KOPT-K1 (cell line): ENCODE data around the gene SIGLEC6.
"Not testable (repeated sequence)": the region's sequence is repeated elsewhere in the genome, so short reads cannot be mapped to it uniquely, and the experiment has no call there.

Experiments
- H3K27ac ChIP-seq: fragments of 200-600 bp; sonication (generic); 2 replicates; pipeline ENCODE4 v1.5.1; 2016; ENCODE audit warnings: antibody characterized with exemption, mild to moderate bottlenecking, low read depth, low read length; ENCODE audit not compliant: poor library complexity, severe bottlenecking
- H3K36me3 ChIP-seq: fragments of 200-600 bp; sonication (generic); 2 replicates; pipeline ENCODE4 v1.5.1; 2017; ENCODE audit warnings: antibody characterized with exemption, mild to moderate bottlenecking, low read length, moderate library complexity; ENCODE audit not compliant: insufficient read depth
- H3K9me3 ChIP-seq: fragments of 200-600 bp; sonication (generic); 2 replicates; pipeline ENCODE4 v1.5.1; 2017; ENCODE audit warnings: antibody characterized with exemption, low read length, mild to moderate bottlenecking; ENCODE audit not compliant: insufficient read depth, poor library complexity, severe bottlenecking

Gene SIGLEC6

GRCh38 chr19:51508059-51508733 is 23.3 kb downstream of the SIGLEC6 start:
- Histone ChIP-seq H3K36me3 (no peaks in the 10 kb centered on the region), H3K27ac (no peak overlapping the region), H3K9me3 (peaks cover 10% of the 10 kb centered on the region)

DNA sequence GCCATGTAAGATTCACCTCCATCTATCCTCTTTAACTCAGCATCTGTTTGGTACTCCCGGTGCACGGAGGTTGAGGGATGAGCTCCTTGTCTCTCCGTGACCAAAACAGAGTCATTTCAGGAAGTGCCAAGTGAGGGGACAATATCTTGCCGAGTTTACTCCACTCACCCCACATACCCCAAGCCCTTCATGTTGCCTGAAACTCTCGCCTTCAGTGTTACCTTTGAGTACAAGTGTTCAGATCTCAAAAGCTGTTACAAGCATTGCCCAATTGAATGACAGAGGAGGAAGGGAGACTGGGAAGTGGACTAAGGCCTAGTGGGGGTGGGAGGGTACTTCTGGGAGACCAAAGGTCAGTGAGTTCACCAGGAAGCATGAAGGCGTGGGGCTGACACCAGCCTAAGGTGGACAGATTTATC is 23.8 kb downstream of the SIGLEC6 start:
- Histone ChIP-seq H3K36me3 (no peaks in the 10 kb centered on the region), H3K27ac (no peak overlapping the region), H3K9me3 (peaks cover 10% of the 10 kb centered on the region)

DNA sequence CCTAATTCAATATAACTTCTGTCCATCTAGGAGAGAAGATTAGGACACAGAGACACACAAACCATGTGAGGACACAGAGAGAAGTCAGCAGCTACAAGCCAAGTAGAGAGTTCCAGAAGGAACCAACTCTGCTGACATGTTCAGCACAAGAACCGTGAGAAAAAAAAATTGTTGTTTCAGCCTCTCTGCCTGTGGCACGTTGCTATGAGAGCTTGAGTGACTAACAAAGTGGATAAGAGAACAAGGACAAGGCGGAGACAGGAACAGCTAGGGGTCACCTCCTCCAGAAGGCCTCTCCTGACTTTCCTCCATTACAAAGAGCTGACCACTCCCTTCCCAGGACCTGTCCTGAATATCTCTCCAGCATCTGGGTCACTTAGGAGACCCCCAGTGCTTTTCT is 24.3 kb downstream of the SIGLEC6 start:
- Histone ChIP-seq H3K27ac (no peak overlapping the region), H3K9me3 (peaks cover 10% of the 10 kb centered on the region)

DNA sequence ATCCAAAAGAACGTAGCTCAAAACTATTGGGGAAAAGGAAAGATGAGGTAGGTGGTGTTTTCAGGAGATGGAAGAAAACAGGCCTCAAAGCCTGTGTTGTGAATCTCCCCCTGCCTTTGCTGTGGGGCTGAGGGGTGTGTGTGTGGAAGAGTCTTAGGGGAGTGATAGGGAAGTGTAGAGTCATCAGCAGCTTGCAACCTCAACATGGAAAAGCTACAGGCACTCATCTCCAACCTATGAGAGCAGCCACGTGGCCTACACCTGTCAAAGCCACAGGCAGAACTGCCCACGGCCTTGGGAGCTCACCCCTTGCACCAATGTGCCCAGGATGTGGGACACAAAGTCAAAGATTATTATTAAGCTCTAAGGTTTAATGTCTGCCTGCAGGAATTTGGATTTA is 25.6 kb downstream of the SIGLEC6 start:
- H3K27ac ChIP-seq: no peak overlapping the region
- H3K36me3 ChIP-seq: no peaks in the 10 kb centered on the region
- peaks cover 10% of the 10 kb centered on the region for H3K9me3 ChIP-seq

More for the DNA sequence above, 24.3 kb downstream of the SIGLEC6 start:
- no peaks in the 10 kb centered on the region for H3K36me3 ChIP-seq

DNA sequence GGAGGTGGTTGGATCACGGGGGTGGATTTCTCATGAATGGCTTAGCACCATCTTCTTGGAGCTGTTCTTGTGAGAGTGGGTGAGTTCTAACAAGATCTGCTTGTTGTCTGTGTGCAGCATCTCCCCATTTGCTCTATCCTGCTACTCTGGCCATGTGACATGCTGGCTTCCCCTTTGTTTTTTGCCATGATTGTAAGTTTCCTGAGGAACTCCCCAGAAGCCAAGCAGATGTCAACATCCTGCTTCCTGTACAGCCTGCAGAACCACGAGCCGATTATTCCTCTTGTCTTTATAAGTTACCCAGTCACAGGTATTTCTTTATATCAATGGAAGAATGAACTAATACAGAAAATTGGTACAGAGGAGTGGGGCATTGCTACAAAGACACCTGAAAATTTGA is 27.6 kb downstream of the SIGLEC6 start:
- H3K27ac ChIP-seq: no peak overlapping the region
- H3K36me3 ChIP-seq: no peaks in the 10 kb centered on the region
- H3K9me3 ChIP-seq: peaks cover 10% of the 10 kb centered on the region

GRCh38 chr19:51503286-51503817 is 28.1 kb downstream of the SIGLEC6 start:
- Histone ChIP-seq H3K36me3 (no peaks in the 10 kb centered on the region), H3K9me3 (peaks cover 10% of the 10 kb centered on the region), H3K27ac (no peak overlapping the region)

GRCh38 chr19:51501594-51502263 is 29.7 kb downstream of the SIGLEC6 start, which contains the start of gene SIGLEC12:
SIGLEC12 (minus strand) TSS chr19:51501800; CDS start chr19:51501733, 67 bp downstream.
- H3K27ac ChIP-seq: peak within 1 kb of the TSS; percentile 61
- H3K9me3 ChIP-seq: peaks cover 10% of the 10 kb centered on the region
- no peaks in the 10 kb centered on the region for H3K36me3 ChIP-seq

- H3K36me3 ChIP-seq: not testable (repeated sequence)
- Histone ChIP-seq H3K27ac (peak overlapping the region; percentile 61), H3K9me3 (peaks cover 10% of the 10 kb centered on the region)
Observed at GRCh38 chr19:51500931-51501330, 30.5 kb downstream of the SIGLEC6 start.

GRCh38 chr19:51497666-51498065 is 33.8 kb downstream of the SIGLEC6 start:
- Histone ChIP-seq H3K9me3 (no peaks in the 10 kb centered on the region), H3K27ac (no peak overlapping the region), H3K36me3 (no peaks in the 10 kb centered on the region)

- H3K27ac ChIP-seq: no peak overlapping the region
- no peaks in the 10 kb centered on the region for H3K36me3 ChIP-seq
- H3K9me3 ChIP-seq: no peaks in the 10 kb centered on the region
Observed at GRCh38 chr19:51493776-51494175, 37.7 kb downstream of the SIGLEC6 start.

DNA sequence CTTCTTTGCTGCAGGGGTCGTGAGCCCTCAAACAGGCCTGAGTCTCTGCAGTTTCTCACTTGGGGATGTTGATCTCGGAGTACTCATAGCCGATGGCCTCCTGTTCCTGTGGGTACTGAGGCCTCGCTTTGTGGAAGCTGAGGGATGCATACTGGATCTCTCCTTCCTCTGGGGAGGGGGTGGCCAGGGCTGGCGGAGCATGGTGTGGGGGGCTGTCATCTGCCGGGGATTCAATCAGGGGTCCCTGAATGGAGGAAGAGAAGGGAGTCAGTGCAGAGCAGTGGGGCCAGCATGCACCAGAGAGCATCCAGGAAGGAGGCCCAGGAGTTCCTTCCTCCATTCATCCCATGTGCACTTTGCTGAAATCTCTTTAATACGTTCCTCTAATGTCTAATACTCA is 39.9 kb downstream of the SIGLEC6 start:
- H3K27ac ChIP-seq: no peak overlapping the region
- no peaks in the 10 kb centered on the region for H3K9me3 ChIP-seq
- no peaks in the 10 kb centered on the region for H3K36me3 ChIP-seq

DNA sequence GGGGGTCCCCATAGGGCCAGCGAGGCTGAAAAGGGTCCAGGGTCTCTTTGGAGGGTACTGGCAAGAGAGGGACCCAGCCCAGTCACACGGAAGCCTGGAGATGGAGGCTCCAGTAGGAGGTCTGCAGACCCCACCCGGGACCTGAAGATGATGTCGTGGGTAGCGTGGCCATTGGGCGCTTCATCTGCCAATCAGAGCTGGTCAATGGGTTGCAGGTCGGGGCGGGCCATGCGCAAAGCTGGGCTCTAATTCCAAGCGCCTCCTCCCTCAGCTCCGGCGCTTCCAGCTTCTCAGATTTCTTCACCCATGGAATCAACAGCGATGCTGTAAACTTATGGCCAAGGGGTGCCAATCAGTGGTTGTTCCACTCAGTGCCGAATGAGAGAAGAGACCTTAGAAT is 40.8 kb downstream of the SIGLEC6 start:
- H3K9me3 ChIP-seq: no peaks in the 10 kb centered on the region
- H3K27ac ChIP-seq: no peak overlapping the region

GRCh38 chr19:51489113-51489512 is 42.4 kb downstream of the SIGLEC6 start:
- H3K36me3 ChIP-seq: no peaks in the 10 kb centered on the region
- H3K9me3 ChIP-seq: no peaks in the 10 kb centered on the region
- no peak overlapping the region for H3K27ac ChIP-seq

More for the DNA sequence above, 40.8 kb downstream of the SIGLEC6 start:
- H3K36me3 ChIP-seq: no peaks in the 10 kb centered on the region

- H3K36me3 ChIP-seq: no peaks in the 10 kb centered on the region
- H3K9me3 ChIP-seq: no peaks in the 10 kb centered on the region
- H3K27ac ChIP-seq: no peak overlapping the region
Observed at GRCh38 chr19:51488491-51488890, 43.0 kb downstream of the SIGLEC6 start.

DNA sequence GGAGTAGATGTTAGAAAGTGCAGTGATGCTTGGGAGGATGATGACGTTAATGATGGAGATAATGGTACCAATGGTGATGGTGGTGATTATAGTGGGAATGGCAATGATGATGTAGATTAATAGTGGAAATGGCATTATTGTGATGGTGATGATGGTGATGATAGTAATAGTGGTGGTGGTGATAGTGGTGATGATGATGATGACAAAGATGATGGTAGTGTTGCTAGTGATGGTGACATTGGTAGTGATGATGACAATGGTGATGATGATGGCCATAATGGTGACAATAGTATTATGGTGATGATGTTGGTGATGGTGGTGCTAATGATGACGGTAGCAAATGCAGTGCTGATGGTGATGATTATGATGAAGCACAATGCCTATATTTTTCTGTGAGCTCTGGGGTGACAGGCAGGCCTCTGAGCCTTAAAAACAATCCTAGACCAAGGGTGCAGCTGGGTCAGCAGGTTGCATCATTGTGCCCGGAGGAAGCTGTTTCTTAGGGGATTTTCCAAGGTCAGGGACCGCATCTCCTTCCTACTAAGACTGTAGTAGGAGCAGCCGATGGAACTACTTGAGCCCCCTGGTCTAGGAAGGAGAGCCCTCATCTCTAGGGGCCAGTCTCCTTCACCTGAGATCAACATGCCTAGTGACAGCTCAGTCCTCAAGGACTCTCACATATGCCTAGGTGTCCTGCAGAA is 45.4 kb downstream of the SIGLEC6 start:
- Histone ChIP-seq H3K27ac (no peak overlapping the region), H3K9me3 (no peaks in the 10 kb centered on the region), H3K36me3 (no peaks in the 10 kb centered on the region)
